CD14-positive monocyte (primary cell): ENCODE measurements around the gene LAMC3. TPM values are rescaled to one million over a fixed set of nuclear protein-coding genes. Genes with fewer than 3 reads are reported as not detected.

Experiments used
- DNase-seq, 3 donors: peaks; one replicate each; pipeline ENCODE4 v3.0.0-alpha.2; 2011 to 2022
- H2AFZ ChIP-seq: 2 replicates; pipeline ENCODE4 v1.6.0; 2012; ENCODE audit warnings: mild to moderate bottlenecking, low read depth, low read length, inconsistent platforms; ENCODE audit not compliant: insufficient read depth, poor library complexity, severe bottlenecking
- H3K27ac ChIP-seq, 2 donors: 1 replicate in 1 of 2; 2 replicates in 1 of 2; pipeline ENCODE4 v1.5.1; 2012 to 2013; ENCODE audit warnings: low read length in 2 of 2, control low read depth in 1 of 2, inconsistent platforms in 1 of 2, low read depth in 1 of 2, mild to moderate bottlenecking in 1 of 2
- H3K27me3 ChIP-seq, 2 donors: one replicate each; pipeline versions ENCODE4 v1.6.0 to v1.6.1; 2011 to 2013; ENCODE audit warnings: low read length in 2 of 2; ENCODE audit not compliant: control insufficient read depth in 2 of 2, insufficient read depth in 2 of 2
- H3K36me3 ChIP-seq, 2 donors: replicated peaks in 1 of 2; 1 replicate in 1 of 2; 2 replicates in 1 of 2; pipeline versions ENCODE4 v1.5.1 to v1.6.1; 2012 to 2013; ENCODE audit warnings: low read length in 2 of 2, control low read depth in 1 of 2, inconsistent platforms in 1 of 2, mild to moderate bottlenecking in 1 of 2; ENCODE audit not compliant: insufficient read depth in 2 of 2, control insufficient read depth in 1 of 2
- H3K4me1 ChIP-seq, 2 donors: 1 replicate in 1 of 2; 2 replicates in 1 of 2; pipeline versions ENCODE4 v1.5.1 to v1.6.1; 2012 to 2013; ENCODE audit warnings: low read length in 2 of 2, control low read depth in 1 of 2, inconsistent platforms in 1 of 2, mild to moderate bottlenecking in 1 of 2, moderate library complexity in 1 of 2; ENCODE audit not compliant: insufficient read depth in 2 of 2, control insufficient read depth in 1 of 2
- H3K4me2 ChIP-seq: replicated peaks from 2 replicates; pipeline ENCODE3; 2012; ENCODE audit warnings: low read length, moderate library complexity, mild to moderate bottlenecking; ENCODE audit not compliant: poor library complexity, severe bottlenecking; ENCODE audit errors: extremely low read depth
- H3K4me3 ChIP-seq, 3 experiments: fragments of 200-600 bp in 1 of 3; sonication (generic) in 1 of 3; replicated peaks in 1 of 3; 1 replicate in 2 of 3; 2 replicates in 1 of 3; pipeline ENCODE4 v1.5.1; 2011 to 2013; ENCODE audit warnings: low read length in 3 of 3, mild to moderate bottlenecking in 3 of 3, control low read depth in 2 of 3, low read depth in 2 of 3, inconsistent platforms in 1 of 3, moderate library complexity in 1 of 3
- H3K79me2 ChIP-seq: 2 replicates; pipeline ENCODE4 v1.6.0; 2012; ENCODE audit warnings: mild to moderate bottlenecking, control low read depth, inconsistent platforms, low read length, moderate library complexity; ENCODE audit not compliant: insufficient read depth
- H3K9ac ChIP-seq: 2 replicates; pipeline ENCODE4 v1.6.0; 2017; ENCODE audit warnings: low read length, mild to moderate bottlenecking; ENCODE audit not compliant: insufficient read depth, poor library complexity, severe bottlenecking
- H3K9me3 ChIP-seq, 2 donors: replicated peaks in 1 of 2; 1 replicate in 1 of 2; 2 replicates in 1 of 2; pipeline versions ENCODE4 v1.5.1 to v1.6.1; 2012 to 2013; ENCODE audit warnings: low read length in 2 of 2, control low read depth in 1 of 2; ENCODE audit not compliant: control insufficient read depth in 1 of 2, insufficient read depth in 1 of 2
- H4K20me1 ChIP-seq: 2 replicates; pipeline ENCODE4 v1.6.0; 2012; ENCODE audit warnings: mild to moderate bottlenecking, low read length, control low read depth, moderate library complexity; ENCODE audit not compliant: insufficient read depth
- H3K27ac Mint-ChIP-seq, 7 donors: one replicate each; pipeline ENCODE4 v1.8.0; 2020; ENCODE audit warnings: mild to moderate bottlenecking in 7 of 7, mixed read lengths in 7 of 7, moderate library complexity in 6 of 7, inconsistent platforms in 2 of 7
- H3K27me3 Mint-ChIP-seq, 3 donors: one replicate each; pipeline ENCODE4 v1.8.0; 2021 to 2022; ENCODE audit warnings: low read depth in 3 of 3, mild to moderate bottlenecking in 3 of 3, mixed read lengths in 3 of 3, moderate library complexity in 3 of 3, inconsistent platforms in 1 of 3
- H3K36me3 Mint-ChIP-seq, 2 donors: one replicate each; pipeline ENCODE4 v1.8.0; 2020; ENCODE audit warnings: mixed read lengths in 2 of 2, inconsistent platforms in 1 of 2, mild to moderate bottlenecking in 1 of 2
- H3K4me1 Mint-ChIP-seq: one replicate; pipeline ENCODE4 v1.8.0; 2020; ENCODE audit warnings: mild to moderate bottlenecking, mixed read lengths
- H3K4me3 Mint-ChIP-seq, 2 donors: one replicate each; pipeline ENCODE4 v1.8.0; 2020; ENCODE audit warnings: mild to moderate bottlenecking in 2 of 2, mixed read lengths in 2 of 2, moderate library complexity in 1 of 2
- H3K9me3 Mint-ChIP-seq, 7 donors: one replicate each; pipeline ENCODE4 v1.8.0; 2020 to 2022; ENCODE audit warnings: mixed read lengths in 7 of 7, mild to moderate bottlenecking in 6 of 7, moderate library complexity in 6 of 7, inconsistent platforms in 2 of 7
- CTCF ChIP-seq: fragments of 200-600 bp; IDR thresholded peaks from one replicate; pipeline ENCODE4 v1.8.0; 2022; ENCODE audit warnings: antibody characterized with exemption, mild to moderate bottlenecking
- WGBS: methylation state at CpG from one replicate; pipeline ENCODE4 v1.1.5; 2013; ENCODE audit warnings: missing lambda C conversion rate; ENCODE audit not compliant: insufficient coverage; 5-methylcytosine and 5-hydroxymethylcytosine counted together
- intact Hi-C, 2 donors: fragments of 100-400 bp; cut with micrococcal nuclease; formaldehyde crosslinking; loops; one replicate each; pipeline versions ENCODE4 v1.15.0 to v1.15.1; 2023
- polyA plus RNA-seq, 3 donors: library from polyadenylated mRNA; depleted of rRNA in 1 of 3; unstranded in 2 of 3; stranded (reverse) in 1 of 3; fragments of 300-500 nt in 2 of 3; fragments of >200 nt in 1 of 3; fragmentation: Illumina TruSeq in 2 of 3; gene quantifications; 1 replicate in 2 of 3; 2 replicates in 1 of 3; pipeline ENCODE4 v1.2.3, GENCODE V29; 2012 to 2021

The LAMC3 gene
- polyA plus RNA-seq, 3 donors = 0.19 TPM; not detected in 2

GRCh38 chr9:131030239-131031004 lies 21.4 kb downstream of the LAMC3 start:
- H3K27ac ChIP-seq = no peak overlapping the region
- Mint-ChIP-seq H3K27me3 (peaks cover 4 to 6% (median 6%) of the 10 kb centered on the region in 3 donors), H3K27ac (no peak overlapping the region), H3K9me3 (peaks cover 0 to 2% (median 0%) of the 10 kb centered on the region in 7 donors), H3K4me3 (no peak overlapping the region), H3K4me1 (no peaks in the 10 kb centered on the region), H3K36me3 (no peaks in the 10 kb centered on the region)
- no peaks in the 10 kb centered on the region for H3K9me3 ChIP-seq
- TF ChIP-seq CTCF = no peak
- no peaks in the 10 kb centered on the region for H3K36me3 ChIP-seq
- no peaks in the 10 kb centered on the region for H3K4me1 ChIP-seq
- no peak overlapping the region for H3K4me2 ChIP-seq
- no peak for DNase-seq
- H3K27me3 ChIP-seq = no peaks in the 10 kb centered on the region
- no peak overlapping the region for H3K9ac ChIP-seq
- intact Hi-C loops = no loop called here
- no peaks in the 10 kb centered on the region for H4K20me1 ChIP-seq
- WGBS = 93% methylated on average over 11 of the region's 13 CpGs
- H2AFZ ChIP-seq = no peak overlapping the region
- no peak overlapping the region for H3K4me3 ChIP-seq
- no peaks in the 10 kb centered on the region for H3K79me2 ChIP-seq

- H3K27me3 ChIP-seq = no peaks in the 10 kb centered on the region
- no peaks in the 10 kb centered on the region for H3K9me3 ChIP-seq
- H3K4me2 ChIP-seq = no peak overlapping the region
- H3K4me1 ChIP-seq = no peaks in the 10 kb centered on the region
- peaks cover 3 to 4% (median 3%) of the 10 kb centered on the region in 3 donors for H3K27me3 Mint-ChIP-seq
- H3K4me3 ChIP-seq = no peak overlapping the region
- peaks cover 0 to 2% (median 0%) of the 10 kb centered on the region in 7 donors for H3K9me3 Mint-ChIP-seq
- H3K79me2 ChIP-seq = no peaks in the 10 kb centered on the region
- intact Hi-C loops = no loop called here
- H3K9ac ChIP-seq = no peak overlapping the region
- no peaks in the 10 kb centered on the region for H3K36me3 ChIP-seq
- no peak overlapping the region for H3K4me3 Mint-ChIP-seq
- H3K27ac ChIP-seq = no peak overlapping the region
- TF ChIP-seq CTCF = no peak
- WGBS = 91% methylated on average over 15 of the region's 17 CpGs
- H3K4me1 Mint-ChIP-seq = no peaks in the 10 kb centered on the region
- no peaks in the 10 kb centered on the region for H4K20me1 ChIP-seq
- H3K27ac Mint-ChIP-seq = no peak overlapping the region
- DNase-seq = no peak
- H2AFZ ChIP-seq = no peak overlapping the region
- H3K36me3 Mint-ChIP-seq = no peaks in the 10 kb centered on the region
Observed at GRCh38 chr9:131031005-131031641, 22.1 kb downstream of the LAMC3 start.
